Esophagus muscularis mucosa (tissue), 3 donors: ENCODE measurements around the gene CALHM3.

Experiments
- CTCF ChIP-seq, 3 experiments: fragments of 200-600 bp in 2 of 3; fragments of 450-650 bp in 1 of 3; sonication (generic) in 2 of 3; IDR thresholded peaks; one replicate each; pipeline ENCODE4 v1.5.1; 2017 to 2019; ENCODE audit warnings: antibody characterized with exemption in 3 of 3, mild to moderate bottlenecking in 2 of 3, moderate library complexity in 1 of 3
- POLR2A ChIP-seq: fragments of 450-650 bp; IDR thresholded peaks from one replicate; pipeline ENCODE4 v1.6.1; 2017; ENCODE audit warnings: antibody characterized with exemption, moderate library complexity, mild to moderate bottlenecking, low read depth
- POLR2AphosphoS5 ChIP-seq, 2 donors: sonication (generic); formaldehyde crosslinking; IDR thresholded peaks; one replicate each; pipeline ENCODE4 v1.6.1; 2017; ENCODE audit warnings: antibody characterized with exemption in 2 of 2

- TF ChIP-seq POLR2A (no peak), CTCF (IDR thresholded peaks at IDR 0.05) (no peak), POLR2AphosphoS5 (IDR thresholded peaks at IDR 0.05) (peak; percentile 49 to 60)
Measured at GRCh38 chr10:103445767-103446567, 33.1 kb downstream of the CALHM3 start.
